ENCODE data around the gene SUSD6.

Gene SUSD6

DNA sequence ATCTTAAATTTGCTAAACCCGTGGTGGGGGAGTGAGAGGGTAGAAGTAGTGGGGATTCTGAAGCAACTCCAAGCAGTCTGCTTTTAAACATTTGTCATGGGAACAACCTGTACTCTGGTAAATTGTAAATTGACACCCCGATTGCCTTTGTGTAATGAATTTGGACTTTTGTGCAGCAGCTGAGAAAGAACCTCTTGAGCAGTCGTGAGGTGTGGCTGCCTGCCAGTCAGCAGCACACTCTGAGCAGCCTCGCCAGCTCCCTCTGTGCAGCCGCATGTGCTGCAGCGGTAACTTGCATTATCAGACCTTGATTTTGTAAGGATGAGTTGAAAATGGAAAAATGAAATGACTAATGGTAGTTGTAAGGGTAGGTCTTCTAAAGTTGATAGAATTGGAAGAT lies 74.3 kb downstream of the SUSD6 start:
- H3K4me3 ChIP-seq (ENCODE audit: control insufficient read depth, low read depth, low read length), result no peak overlapping the region
- no peak for DNase-seq (ENCODE audit: low read depth)

DNA sequence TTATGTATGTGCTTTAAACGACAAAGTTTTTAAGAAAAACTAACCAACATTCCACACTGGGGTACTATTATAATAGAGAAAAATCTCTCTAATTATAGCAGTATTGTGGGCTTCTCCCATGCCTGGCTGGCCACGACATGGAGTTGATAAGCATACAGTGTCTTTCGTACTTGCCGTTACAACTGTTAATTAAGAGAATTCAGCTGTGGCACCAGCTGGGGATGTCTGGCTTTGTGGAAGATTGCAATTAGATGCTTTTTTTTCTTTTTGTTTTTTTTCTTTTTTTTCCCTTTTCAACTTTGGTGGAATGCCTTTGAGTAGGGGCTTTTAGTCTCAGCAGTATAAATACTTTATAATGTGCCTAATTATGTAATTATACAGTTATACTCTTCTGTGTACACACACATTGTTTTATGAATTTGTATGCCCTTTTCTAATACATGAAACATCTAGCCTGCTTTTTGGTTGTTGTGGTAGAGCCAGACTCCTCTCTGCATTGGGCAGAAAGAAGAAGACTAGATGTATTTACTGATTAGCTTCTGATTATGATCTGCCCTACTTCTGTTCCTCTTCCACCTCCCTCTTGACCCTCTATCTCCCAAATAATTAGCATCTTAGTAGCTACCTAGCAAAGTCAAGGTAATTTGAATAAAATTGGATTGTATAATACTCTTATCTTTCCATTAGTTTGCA lies 76.4 kb downstream of the SUSD6 start:
- no peak overlapping the region for H3K4me3 ChIP-seq (ENCODE audit: control insufficient read depth, low read depth, low read length)
- TF ChIP-seq, protein P1, sequence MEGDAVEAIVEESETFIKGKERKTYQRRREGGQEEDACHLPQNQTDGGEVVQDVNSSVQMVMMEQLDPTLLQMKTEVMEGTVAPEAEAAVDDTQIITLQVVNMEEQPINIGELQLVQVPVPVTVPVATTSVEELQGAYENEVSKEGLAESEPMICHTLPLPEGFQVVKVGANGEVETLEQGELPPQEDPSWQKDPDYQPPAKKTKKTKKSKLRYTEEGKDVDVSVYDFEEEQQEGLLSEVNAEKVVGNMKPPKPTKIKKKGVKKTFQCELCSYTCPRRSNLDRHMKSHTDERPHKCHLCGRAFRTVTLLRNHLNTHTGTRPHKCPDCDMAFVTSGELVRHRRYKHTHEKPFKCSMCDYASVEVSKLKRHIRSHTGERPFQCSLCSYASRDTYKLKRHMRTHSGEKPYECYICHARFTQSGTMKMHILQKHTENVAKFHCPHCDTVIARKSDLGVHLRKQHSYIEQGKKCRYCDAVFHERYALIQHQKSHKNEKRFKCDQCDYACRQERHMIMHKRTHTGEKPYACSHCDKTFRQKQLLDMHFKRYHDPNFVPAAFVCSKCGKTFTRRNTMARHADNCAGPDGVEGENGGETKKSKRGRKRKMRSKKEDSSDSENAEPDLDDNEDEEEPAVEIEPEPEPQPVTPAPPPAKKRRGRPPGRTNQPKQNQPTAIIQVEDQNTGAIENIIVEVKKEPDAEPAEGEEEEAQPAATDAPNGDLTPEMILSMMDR (IDR thresholded peaks at IDR 0.05; ENCODE audit: control insufficient read depth, insufficient read depth, low read depth, low read length, missing control alignments), result no peak
- DNase-seq (ENCODE audit: low read depth), result no peak

More for the DNA sequence above, 74.3 kb downstream of the SUSD6 start:
- TF ChIP-seq, protein P1 (IDR thresholded peaks at IDR 0.05; ENCODE audit: control insufficient read depth, insufficient read depth, low read depth, low read length, missing control alignments), result no peak

DNA sequence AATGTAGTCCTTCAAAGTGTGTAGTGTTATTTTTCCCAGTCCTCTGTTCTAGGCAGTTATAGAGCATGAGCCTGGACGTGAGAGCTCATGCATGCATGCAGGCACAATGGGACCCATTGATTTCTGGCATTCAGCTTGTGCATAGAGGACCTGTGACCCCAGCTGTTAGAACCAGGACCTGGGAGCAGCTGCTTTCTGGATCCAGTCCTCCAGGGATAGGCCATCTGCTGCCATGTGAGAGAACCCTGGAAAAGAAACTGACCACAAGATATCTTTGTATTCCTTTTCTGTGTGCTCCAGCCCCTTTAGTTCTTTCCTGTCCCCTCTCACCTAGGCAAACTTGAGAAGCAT lies 76.9 kb downstream of the SUSD6 start:
- H3K4me3 ChIP-seq (ENCODE audit: control insufficient read depth, low read depth, low read length), result no peak overlapping the region
- DNase-seq (ENCODE audit: low read depth), result no peak
- TF ChIP-seq, protein P1 (IDR thresholded peaks at IDR 0.05; ENCODE audit: control insufficient read depth, insufficient read depth, low read depth, low read length, missing control alignments), result no peak

DNA sequence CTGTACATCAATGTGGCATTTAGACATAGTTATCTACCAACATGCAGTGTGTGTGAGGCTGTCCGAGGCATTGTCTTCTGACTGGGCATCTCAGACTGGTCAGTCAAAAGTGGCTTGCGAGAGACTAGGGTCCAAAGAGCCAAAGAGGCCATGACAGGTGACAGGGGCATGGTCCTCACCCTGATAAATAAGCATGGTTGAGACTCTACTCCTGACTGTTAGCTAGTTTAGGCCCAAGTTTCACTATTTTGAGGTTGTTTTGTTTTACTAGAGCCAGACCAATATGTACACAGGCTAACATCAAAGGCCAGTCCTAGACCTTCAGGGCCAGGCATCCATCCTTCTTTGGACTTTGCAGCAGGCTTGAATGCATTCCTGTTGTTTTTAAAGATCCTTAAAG lies 78.6 kb downstream of the SUSD6 start:
- H3K4me3 ChIP-seq (ENCODE audit: control insufficient read depth, low read depth, low read length), result no peak overlapping the region
- TF ChIP-seq, protein P1 (IDR thresholded peaks at IDR 0.05; ENCODE audit: control insufficient read depth, insufficient read depth, low read depth, low read length, missing control alignments), result no peak
- no peak for DNase-seq (ENCODE audit: low read depth)

DNA sequence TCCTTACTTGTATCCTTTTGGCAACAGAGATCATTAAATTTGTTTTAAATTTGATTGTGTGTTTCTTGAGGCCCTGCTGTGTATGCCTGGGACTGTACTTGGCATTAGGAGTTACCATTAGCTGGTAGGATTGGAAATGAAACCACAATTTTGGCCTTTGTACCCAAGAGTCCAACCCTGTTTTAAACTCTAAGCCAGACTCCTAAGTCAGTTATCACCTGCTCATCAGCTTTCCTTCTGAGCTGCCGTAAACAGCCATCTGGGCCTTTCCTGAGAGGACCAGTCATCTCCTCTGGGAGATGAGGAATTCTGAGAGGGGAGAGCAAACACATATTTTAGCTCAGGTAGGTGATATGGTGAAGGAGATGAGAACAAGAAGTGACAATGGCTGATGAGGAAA lies 81.2 kb downstream of the SUSD6 start:
- DNase-seq (ENCODE audit: low read depth), result no peak
- TF ChIP-seq, protein P1 (IDR thresholded peaks at IDR 0.05; ENCODE audit: control insufficient read depth, insufficient read depth, low read depth, low read length, missing control alignments), result no peak
- H3K4me3 ChIP-seq (ENCODE audit: control insufficient read depth, low read depth, low read length), result no peak overlapping the region

DNA sequence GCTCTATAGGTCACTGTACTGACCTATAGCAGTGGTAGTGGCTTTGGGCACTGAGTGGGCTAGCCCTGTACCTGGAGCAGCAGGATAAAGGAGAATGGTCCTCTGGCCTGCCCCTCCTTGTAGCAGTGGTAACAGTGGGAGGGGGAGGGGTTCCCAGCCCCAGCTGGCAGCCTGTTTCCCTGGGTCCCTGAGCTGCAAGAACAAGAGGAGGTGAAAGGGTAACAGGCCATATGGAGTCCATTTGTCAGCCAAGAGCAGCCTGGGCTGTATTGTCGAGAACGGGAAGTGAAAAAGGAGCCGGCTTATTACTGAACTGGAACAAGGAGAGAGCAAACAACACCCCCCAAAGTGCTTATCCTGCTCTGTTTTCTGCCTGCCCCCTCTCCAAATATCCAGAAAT lies 81.7 kb downstream of the SUSD6 start:
- TF ChIP-seq, protein P1 (IDR thresholded peaks at IDR 0.05; ENCODE audit: control insufficient read depth, insufficient read depth, low read depth, low read length, missing control alignments), result no peak
- DNase-seq (ENCODE audit: low read depth), result no peak
- no peak overlapping the region for H3K4me3 ChIP-seq (ENCODE audit: control insufficient read depth, low read depth, low read length)
